WTC11 (cell line): ENCODE data around the gene COL4A2.

Experiments
- E2F4 ChIP-seq: sonication (generic); formaldehyde crosslinking; IDR thresholded peaks from 2 replicates; pipeline ENCODE4 v1.8.1; 2022; ENCODE audit warnings: low read depth, mild to moderate bottlenecking, moderate library complexity, missing genetic modification reagents, borderline replicate concordance
- TCF7 ChIP-seq: sonication (generic); formaldehyde crosslinking; IDR thresholded peaks from 2 replicates; pipeline ENCODE4 v1.8.0; 2022; ENCODE audit warnings: mild to moderate bottlenecking, low read depth, missing genetic modification reagents, moderate library complexity
- TF ChIP-seq, protein P1 (sequence below): fragments of 200-600 bp; IDR thresholded peaks from 2 replicates; pipeline ENCODE4 v1.8.0; 2022; ENCODE audit warnings: antibody characterized with exemption

DNA sequence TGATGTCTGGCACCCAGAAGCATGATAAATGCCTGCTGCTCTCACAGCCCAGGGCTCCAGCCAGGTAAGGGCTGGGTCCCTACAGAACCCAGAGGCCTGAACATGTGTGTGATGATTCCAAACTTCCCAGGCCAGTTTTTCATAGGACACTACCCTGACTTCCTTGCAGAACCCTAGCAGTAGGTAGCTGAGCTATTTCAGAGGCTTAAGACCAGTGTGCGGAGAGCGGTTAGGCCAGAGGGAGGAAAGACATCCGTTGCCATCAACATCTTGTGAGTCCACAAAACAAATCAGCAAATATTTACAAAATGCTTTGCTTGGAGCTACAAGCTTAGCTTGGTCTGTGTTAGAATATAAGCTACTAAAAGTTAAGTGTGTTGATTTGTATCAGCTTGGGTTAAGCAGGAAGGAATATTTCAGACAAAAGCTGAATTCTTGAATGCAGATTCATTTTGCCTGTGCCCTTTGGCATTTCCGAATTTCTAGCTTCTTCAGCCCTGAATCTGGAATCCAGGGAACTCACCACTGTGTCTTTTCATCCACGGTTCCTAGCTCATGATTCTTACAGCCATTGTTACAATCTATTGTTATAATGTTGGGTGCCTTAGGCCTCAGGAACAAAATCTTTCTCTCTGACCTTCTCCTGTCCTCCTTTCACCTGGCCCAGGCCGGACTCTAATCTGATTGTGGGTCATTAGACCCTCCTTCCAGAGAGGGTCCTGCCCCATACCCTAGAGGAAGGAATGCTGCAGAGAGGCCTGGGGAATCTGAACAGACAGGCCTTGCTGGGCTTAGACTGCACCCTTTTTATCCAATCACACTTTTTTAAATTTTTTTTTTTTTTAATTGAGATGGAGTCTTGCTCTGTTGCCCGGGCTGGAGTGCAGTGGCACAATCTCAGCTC is 242.1 kb downstream of the COL4A2 start:
- TF ChIP-seq, protein P1, sequence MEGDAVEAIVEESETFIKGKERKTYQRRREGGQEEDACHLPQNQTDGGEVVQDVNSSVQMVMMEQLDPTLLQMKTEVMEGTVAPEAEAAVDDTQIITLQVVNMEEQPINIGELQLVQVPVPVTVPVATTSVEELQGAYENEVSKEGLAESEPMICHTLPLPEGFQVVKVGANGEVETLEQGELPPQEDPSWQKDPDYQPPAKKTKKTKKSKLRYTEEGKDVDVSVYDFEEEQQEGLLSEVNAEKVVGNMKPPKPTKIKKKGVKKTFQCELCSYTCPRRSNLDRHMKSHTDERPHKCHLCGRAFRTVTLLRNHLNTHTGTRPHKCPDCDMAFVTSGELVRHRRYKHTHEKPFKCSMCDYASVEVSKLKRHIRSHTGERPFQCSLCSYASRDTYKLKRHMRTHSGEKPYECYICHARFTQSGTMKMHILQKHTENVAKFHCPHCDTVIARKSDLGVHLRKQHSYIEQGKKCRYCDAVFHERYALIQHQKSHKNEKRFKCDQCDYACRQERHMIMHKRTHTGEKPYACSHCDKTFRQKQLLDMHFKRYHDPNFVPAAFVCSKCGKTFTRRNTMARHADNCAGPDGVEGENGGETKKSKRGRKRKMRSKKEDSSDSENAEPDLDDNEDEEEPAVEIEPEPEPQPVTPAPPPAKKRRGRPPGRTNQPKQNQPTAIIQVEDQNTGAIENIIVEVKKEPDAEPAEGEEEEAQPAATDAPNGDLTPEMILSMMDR = no peak
- TF ChIP-seq E2F4 (CRISPR knock-in tag) (no peak), TCF7 (no peak)
